DMS114 treated with DMSO at 0.1 percent for 48 hours (cell line): ENCODE results near the gene ADAMTSL3.
"Not testable (repeated sequence)": the region's sequence is repeated elsewhere in the genome, so short reads cannot be mapped to it uniquely, and the experiment has no call there.

Experiments used
- DNase-seq: peaks from one replicate; lab custom pipeline; 2025; ENCODE audit not compliant: unreplicated experiment; lab: John Stamatoyannopoulos, UW

The ADAMTSL3 gene

DNA sequence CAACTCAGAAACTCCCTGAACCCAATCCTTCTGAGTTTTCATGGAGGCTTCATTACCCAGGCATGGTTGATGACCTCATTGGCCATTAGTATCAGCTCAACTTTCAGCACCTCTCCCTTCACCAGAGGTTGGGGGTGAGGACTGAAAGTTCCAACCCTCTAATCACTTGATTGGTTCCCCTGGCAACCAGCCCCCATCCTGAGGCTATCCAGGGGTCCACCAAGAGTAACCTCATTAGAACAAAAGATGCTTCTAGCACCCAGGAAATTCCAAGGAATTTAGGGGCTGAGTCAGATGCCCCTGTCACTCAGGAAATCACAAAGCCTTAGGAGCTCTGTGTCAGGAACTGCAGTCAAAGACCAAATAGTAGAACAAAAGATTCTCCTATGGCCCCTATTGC, 43.8 kb downstream of the ADAMTSL3 start:
- DNase-seq: no peak

- no peak for DNase-seq
These were observed 44.4 kb downstream of the ADAMTSL3 start for GRCh38 chr15:83698294-83698693.

GRCh38 chr15:83699028-83699427, 45.1 kb downstream of the ADAMTSL3 start:
- no peak for DNase-seq

DNA sequence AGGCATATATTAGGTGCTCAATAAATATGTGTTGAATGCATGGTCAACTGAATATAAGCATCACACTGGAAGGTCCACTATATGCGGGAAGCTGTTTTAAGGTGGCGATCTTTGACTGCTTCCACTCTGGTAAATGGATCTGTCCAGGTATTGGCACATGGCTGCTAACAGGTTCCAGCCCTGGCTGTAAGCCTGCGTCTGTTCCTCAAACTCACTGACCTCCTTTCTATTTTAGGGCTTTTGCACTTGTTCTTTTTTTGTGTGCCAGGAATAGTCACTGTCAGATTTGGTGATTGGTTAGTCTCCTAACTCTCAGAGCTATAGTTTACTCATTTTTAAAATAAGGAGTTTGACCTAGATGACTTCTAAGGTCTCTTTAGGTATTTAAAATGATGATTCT, 46.2 kb downstream of the ADAMTSL3 start:
- DNase-seq: no peak

- not testable (repeated sequence) for DNase-seq
These were observed 48.4 kb downstream of the ADAMTSL3 start for GRCh38 chr15:83702314-83702713.

DNA sequence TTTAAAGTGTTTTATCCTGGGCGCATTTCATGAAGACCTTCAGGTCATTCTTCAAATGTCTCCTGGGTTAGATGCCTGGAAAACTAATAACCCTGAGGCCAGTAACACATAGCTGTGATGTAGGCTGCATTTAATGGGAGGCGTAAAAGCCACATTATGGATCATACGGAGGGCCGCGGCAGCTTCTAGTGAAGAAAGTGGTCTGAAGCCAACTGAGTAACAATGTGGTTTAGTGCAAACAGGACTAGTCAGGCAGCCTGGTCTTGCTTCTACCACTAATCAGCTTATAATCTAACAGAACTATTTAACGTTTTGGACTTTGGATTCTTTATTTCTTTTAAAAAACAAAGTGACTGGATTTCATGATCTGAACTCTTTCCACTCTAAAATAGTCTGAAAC, 54.4 kb downstream of the ADAMTSL3 start:
- no peak for DNase-seq

- DNase-seq: no peak
These were observed 55.3 kb downstream of the ADAMTSL3 start for GRCh38 chr15:83709241-83709640.

DNA sequence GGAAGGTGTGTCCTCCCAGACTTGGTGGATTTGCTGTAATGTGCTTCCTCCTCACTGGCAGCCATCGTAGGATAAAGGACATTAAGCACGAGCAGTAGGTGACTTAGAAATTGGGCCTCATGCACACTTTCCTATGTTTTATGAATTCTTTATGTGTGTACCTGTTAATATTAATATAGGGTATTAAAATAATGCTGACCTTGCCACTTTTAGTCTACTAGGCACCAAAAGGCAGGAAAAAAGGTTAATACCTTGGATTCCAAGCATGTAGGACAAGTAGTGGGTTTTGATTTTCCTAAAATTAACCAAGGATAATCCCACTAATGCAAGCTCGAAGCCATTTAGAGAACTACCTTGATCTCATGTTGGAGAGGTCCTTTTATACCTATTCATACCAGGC, 55.9 kb downstream of the ADAMTSL3 start:
- DNase-seq: no peak

GRCh38 chr15:83710452-83710851, 56.5 kb downstream of the ADAMTSL3 start:
- no peak for DNase-seq

DNA sequence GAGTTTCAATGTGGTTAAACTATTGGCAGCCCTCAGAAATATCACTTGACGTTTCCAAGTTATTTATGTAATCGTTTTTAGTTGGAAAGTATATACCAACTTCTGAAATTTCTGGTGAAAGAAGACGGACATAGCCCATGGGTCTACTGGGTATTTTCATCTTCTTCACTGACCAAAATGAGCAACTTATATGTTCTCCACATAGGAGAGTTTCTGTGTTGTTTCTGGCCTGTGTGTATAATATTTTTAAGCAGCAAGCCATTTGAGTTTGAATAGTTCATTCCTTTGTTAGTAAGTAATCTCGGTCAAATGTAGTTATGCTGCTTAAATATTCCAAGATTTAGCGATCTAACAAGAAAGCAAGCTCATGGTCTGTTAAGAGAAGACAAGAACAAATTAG, 57.3 kb downstream of the ADAMTSL3 start:
- DNase-seq: no peak

DNA sequence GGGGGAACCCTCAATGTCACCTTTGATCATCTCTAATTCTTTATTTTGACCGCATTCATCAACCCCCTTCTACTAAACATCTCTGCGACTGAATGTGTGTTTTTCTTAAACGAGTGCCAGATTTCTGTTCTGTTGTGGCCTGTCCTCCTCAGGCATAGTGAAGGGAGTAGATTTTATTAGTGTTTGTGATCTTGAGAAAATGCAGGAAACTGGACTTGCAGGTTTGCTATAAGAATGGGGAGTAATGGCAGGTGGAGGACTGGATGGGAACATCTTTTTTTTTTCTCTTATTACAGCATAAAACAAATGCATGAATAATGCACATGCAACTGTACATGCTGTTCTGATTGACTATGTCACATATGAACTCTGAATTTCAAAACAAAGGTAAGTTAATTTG, 59.3 kb downstream of the ADAMTSL3 start:
- DNase-seq: no peak

- DNase-seq: no peak
These were observed 61.2 kb downstream of the ADAMTSL3 start for GRCh38 chr15:83714939-83715628.

DNA sequence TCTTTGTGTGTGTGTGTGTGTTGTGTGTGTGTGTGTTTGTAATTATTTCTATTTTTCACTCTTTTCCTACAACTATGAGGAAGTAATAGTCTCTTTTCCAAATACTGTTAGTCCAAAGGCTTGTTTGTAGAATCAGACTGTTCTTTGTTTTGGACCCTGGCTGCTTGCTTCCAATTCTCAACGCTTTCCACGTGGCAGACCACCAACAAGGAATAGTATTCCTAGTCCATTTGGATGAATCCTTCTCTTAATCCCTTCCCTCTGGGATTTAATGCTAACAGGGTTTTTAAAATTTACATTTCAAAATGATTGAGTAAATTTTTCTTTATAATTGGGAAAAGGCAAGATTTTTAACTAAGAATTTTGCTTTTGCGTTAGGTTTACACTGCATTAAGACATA, 62.7 kb downstream of the ADAMTSL3 start:
- no peak for DNase-seq

DNA sequence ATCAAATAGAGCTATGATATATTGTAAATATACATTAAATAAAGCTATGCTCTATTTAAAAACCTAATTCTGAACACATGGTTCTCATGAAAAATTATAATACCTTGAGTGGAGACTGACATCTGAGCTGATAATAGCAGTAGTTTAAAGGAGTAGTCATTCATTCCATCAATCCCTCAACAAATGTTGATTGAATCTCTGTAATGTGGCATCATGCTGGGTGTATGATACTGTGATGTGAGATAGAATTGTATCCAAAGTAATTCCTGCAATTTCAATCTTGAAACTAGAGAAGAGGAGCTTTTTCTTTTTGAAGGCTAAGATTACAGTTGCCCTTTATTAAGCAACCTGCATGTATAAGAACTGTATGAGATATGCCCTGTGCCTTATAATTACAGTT, 63.1 kb downstream of the ADAMTSL3 start:
- DNase-seq: no peak

DNA sequence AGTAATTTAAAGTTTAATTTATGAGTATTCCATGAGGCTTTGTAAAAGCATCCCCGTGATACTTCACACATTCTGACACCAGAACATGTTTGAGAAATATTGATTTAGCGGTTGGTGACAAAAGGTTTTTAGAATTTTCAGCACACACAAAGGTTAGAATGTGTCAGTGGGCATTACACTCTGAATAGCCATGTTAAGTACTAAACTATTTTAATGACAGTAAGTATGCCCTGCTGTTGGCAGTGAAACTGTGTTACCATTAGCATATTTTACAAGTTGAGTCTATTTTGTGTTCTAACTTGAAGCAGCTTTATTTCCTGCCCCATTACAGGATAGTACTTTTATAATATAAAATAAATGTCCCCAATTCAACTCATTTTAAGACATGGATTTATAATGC, 66.5 kb downstream of the ADAMTSL3 start:
- no peak for DNase-seq

- DNase-seq: no peak
These were observed 67.1 kb downstream of the ADAMTSL3 start for GRCh38 chr15:83721031-83721430.

DNA sequence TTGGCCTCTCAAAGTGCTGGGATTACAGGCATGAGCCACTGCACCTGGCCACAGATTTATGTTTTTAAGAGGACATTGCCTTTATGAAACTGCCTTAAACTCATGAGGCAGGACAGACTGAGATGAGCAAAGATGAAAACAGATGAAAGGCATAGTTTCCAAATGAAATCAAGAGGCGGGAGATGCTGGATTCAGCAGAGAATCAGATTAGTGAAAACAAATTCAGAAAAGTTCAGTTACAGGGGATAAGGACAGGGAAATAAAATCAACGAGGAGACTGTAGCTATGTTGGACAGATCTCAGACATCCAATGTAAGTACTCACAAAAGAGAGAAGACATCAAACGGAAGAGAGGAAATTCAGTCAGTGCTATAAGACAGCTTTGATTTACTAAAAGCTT, 68.1 kb downstream of the ADAMTSL3 start:
- no peak for DNase-seq

- DNase-seq: no peak
These were observed 69.3 kb downstream of the ADAMTSL3 start for GRCh38 chr15:83723216-83723615.

DNA sequence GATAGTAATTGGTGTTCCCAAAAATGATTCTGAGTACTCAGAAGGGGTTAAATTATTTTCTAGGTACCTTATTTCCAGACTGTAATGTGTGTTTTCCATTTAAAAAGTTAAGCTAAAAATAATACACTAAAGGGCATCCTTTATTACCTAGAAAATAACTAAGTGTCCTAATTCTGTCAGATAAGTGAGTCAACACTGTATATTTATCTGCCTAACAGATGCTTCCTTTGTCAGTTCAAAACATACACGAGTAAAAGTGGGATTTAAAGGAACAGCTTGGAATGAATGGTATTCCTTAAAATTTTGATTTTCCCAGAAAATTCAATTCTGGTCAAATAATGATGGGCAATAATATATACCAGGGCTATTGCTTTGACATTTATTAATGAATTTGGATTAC, 78.3 kb downstream of the ADAMTSL3 start:
- DNase-seq: no peak

GRCh38 chr15:83732770-83733169, 78.8 kb downstream of the ADAMTSL3 start:
- DNase-seq: no peak

DNA sequence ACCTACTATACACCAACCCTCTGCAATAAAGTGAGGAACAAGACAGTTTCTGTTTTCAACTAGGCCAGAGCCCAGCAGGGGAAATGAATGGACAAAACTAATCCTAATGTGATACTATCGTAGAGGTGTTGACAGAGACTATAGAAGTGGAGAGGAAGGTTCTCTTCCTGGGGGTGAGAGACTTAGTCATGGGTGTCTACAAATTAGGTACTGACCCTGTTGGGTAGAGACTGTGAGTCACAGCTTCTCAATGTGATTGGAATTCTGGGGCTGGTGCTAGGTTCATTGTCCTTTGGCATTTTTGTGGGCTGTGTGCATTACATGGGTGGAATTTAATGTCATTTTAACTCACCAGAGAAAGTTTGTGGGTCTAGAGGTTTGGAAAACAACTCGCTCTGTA, 79.3 kb downstream of the ADAMTSL3 start:
- DNase-seq: no peak

- no peak for DNase-seq
These were observed 79.8 kb downstream of the ADAMTSL3 start for GRCh38 chr15:83733691-83734090.

GRCh38 chr15:83734487-83734886, 80.6 kb downstream of the ADAMTSL3 start:
- DNase-seq: no peak
